GM19240 (cell line): Measurements from ENCODE around the gene KRTAP9-2.
"Not testable (repeated sequence)": the region's sequence is repeated elsewhere in the genome, so short reads cannot be mapped to it uniquely, and the experiment has no call there.

ENCODE experiments used
- DNase-seq: peaks from one replicate; pipeline ENCODE4 v3.0.0; 2011; ENCODE audit warnings: low spot score; ENCODE audit not compliant: insufficient read length

The KRTAP9-2 gene

GRCh38 chr17:41232399-41233105, 6.1 kb downstream of the KRTAP9-2 start, which contains the start of gene KRTAP9-3:
Gene KRTAP9-3, plus strand, starts transcription at chr17:41232449. Its CDS starts 53 bp downstream, at chr17:41232502.
- not testable (repeated sequence) for DNase-seq

GRCh38 chr17:41237116-41237515, 10.7 kb downstream of the KRTAP9-2 start:
- DNase-seq, result not testable (repeated sequence)

- not testable (repeated sequence) for DNase-seq
Observed at GRCh38 chr17:41237949-41238437, 11.5 kb downstream of the KRTAP9-2 start, which contains the start of gene KRTAP9-8. Gene KRTAP9-8, plus strand, starts transcription at chr17:41237999. Its CDS starts 53 bp downstream, at chr17:41238052.

- DNase-seq, result not testable (repeated sequence)
Observed at GRCh38 chr17:41246995-41247787, 20.7 kb downstream of the KRTAP9-2 start.

GRCh38 chr17:41249637-41250240, 23.3 kb downstream of the KRTAP9-2 start, which contains the start of gene KRTAP9-4:
Gene KRTAP9-4, plus strand, starts transcription at chr17:41249687. Its CDS starts 34 bp downstream, at chr17:41249721.
- DNase-seq, result not testable (repeated sequence)

- DNase-seq, result no peak
Observed at GRCh38 chr17:41251261-41251660, 24.8 kb downstream of the KRTAP9-2 start.

GRCh38 chr17:41254861-41255260, 28.4 kb downstream of the KRTAP9-2 start:
- no peak for DNase-seq

- DNase-seq, result not testable (repeated sequence)
Observed at GRCh38 chr17:41255381-41256290, 29.2 kb downstream of the KRTAP9-2 start, which contains the start of gene KRTAP9-9. Gene KRTAP9-9, plus strand, starts transcription at chr17:41255384.

GRCh38 chr17:41256291-41256685, 29.8 kb downstream of the KRTAP9-2 start:
- no peak for DNase-seq

- no peak for DNase-seq
Observed at GRCh38 chr17:41258406-41258805, 32.0 kb downstream of the KRTAP9-2 start.

GRCh38 chr17:41263212-41263611, 36.8 kb downstream of the KRTAP9-2 start:
- DNase-seq, result no peak

GRCh38 chr17:41264599-41264998, 38.2 kb downstream of the KRTAP9-2 start:
- DNase-seq, result no peak

- DNase-seq, result no peak
Observed at GRCh38 chr17:41265078-41265477, 38.6 kb downstream of the KRTAP9-2 start, which contains the start of gene KRTAP9-6. Gene KRTAP9-6, plus strand, starts transcription at chr17:41265378. Its CDS starts 0 bp downstream, at chr17:41265378.

GRCh38 chr17:41267711-41268110, 41.3 kb downstream of the KRTAP9-2 start:
- DNase-seq, result no peak

GRCh38 chr17:41271323-41271722, 44.9 kb downstream of the KRTAP9-2 start:
- not testable (repeated sequence) for DNase-seq

- DNase-seq, result no peak
Observed at GRCh38 chr17:41271858-41272257, 45.4 kb downstream of the KRTAP9-2 start.

- DNase-seq, result not testable (repeated sequence)
Observed at GRCh38 chr17:41275648-41276190, 49.3 kb downstream of the KRTAP9-2 start, which contains the start of gene KRTAP9-7. Gene KRTAP9-7, plus strand, starts transcription at chr17:41275698. Its CDS starts 0 bp downstream, at chr17:41275698.
